T1000 (cell line): Measurements from ENCODE around the gene UBAC1.
A peak's percentile ranks its signal among the peaks of the same experiment; 100 is the strongest.
"Not testable (repeated sequence)": the region's sequence is repeated elsewhere in the genome, so short reads cannot be mapped to it uniquely, and the experiment has no call there.

Experiments
- DNase-seq: peaks from one replicate; lab custom pipeline; 2025; ENCODE audit warnings: mixed read lengths; lab: John Stamatoyannopoulos, UW

UBAC1 gene

GRCh38 chr9:135901031-135901758 is 60.0 kb downstream of the UBAC1 start:
- DNase-seq, result no peak

GRCh38 chr9:135898634-135899407 is 62.4 kb downstream of the UBAC1 start:
- DNase-seq, result no peak

- DNase-seq, result no peak
Measured at GRCh38 chr9:135896626-135897025, 64.5 kb downstream of the UBAC1 start.

GRCh38 chr9:135896205-135896604 is 65.0 kb downstream of the UBAC1 start:
- no peak for DNase-seq

- DNase-seq, result no peak
Measured at GRCh38 chr9:135895202-135895848, 65.8 kb downstream of the UBAC1 start.

GRCh38 chr9:135893104-135893503 is 68.1 kb downstream of the UBAC1 start:
- DNase-seq, result no peak

- not testable (repeated sequence) for DNase-seq
Measured at GRCh38 chr9:135892327-135892726, 68.8 kb downstream of the UBAC1 start.

GRCh38 chr9:135891027-135891631 is 70.0 kb downstream of the UBAC1 start:
- no peak for DNase-seq

GRCh38 chr9:135890190-135891026 is 70.8 kb downstream of the UBAC1 start:
- DNase-seq, result no peak

- no peak for DNase-seq
Measured at GRCh38 chr9:135889564-135890189, 71.5 kb downstream of the UBAC1 start.

GRCh38 chr9:135888766-135889394 is 72.3 kb downstream of the UBAC1 start:
- DNase-seq, result no peak

- DNase-seq, result no peak
Measured at GRCh38 chr9:135888126-135888765, 72.9 kb downstream of the UBAC1 start.

GRCh38 chr9:135887585-135888050 is 73.6 kb downstream of the UBAC1 start:
- no peak for DNase-seq

GRCh38 chr9:135887021-135887507 is 74.1 kb downstream of the UBAC1 start:
- no peak for DNase-seq

- DNase-seq, result peak; percentile 59
Measured at GRCh38 chr9:135886147-135886981, 74.8 kb downstream of the UBAC1 start.

- DNase-seq, result no peak
Measured at GRCh38 chr9:135885100-135885853, 75.9 kb downstream of the UBAC1 start.

GRCh38 chr9:135884328-135885035 is 76.7 kb downstream of the UBAC1 start:
- DNase-seq, result no peak
